ENCODE data around the gene GPATCH1. TPM values are rescaled to one million over a fixed set of nuclear protein-coding genes. Genes with fewer than 3 reads are reported as not detected.

Gene GPATCH1
- total and polyA plus RNA-seq, 2 of the 8 experiments (the other 6 are each of a cell fraction or from before 2014, with no cell fraction given) = 4.3 to 8.2 TPM

- no peak for TF ChIP-seq PHF8 (conservative IDR thresholded peaks at IDR 0.05; ENCODE audit: low read depth, low read length)
- TF ChIP-seq CHD2 (IDR thresholded peaks at IDR 0.05; ENCODE audit: low read length) = no peak
- TF ChIP-seq ASH2L (IDR thresholded peaks at IDR 0.05; ENCODE audit: low read length) = no peak
- no peak for TF ChIP-seq SUZ12 (IDR thresholded peaks at IDR 0.05; ENCODE audit: low read length)
- no peak for TF ChIP-seq BACH1 (IDR thresholded peaks at IDR 0.05; ENCODE audit: low read length)
- TF ChIP-seq CHD1 (IDR thresholded peaks at IDR 0.05; ENCODE audit: low read depth, low read length) = no peak
- TF ChIP-seq SIRT6 (IDR thresholded peaks at IDR 0.05; ENCODE audit: low read length) = no peak
- TF ChIP-seq CBX5 (IDR thresholded peaks at IDR 0.05; ENCODE audit: low read depth, low read length) = no peak
These were observed 31.9 kb upstream of the GPATCH1 start (continued) for GRCh38 chr19:33048806-33049676.
